MV-4-11 (cell line): ENCODE results near the gene JAKMIP2.

Experiments
- DNase-seq: peaks from one replicate; lab custom pipeline; 2025; lab: John Stamatoyannopoulos, UW

The JAKMIP2 gene

GRCh38 chr5:147697380-147697779 is 85.1 kb downstream of the JAKMIP2 start:
- DNase-seq, result no peak

- no peak for DNase-seq
These were observed 87.8 kb downstream of the JAKMIP2 start for GRCh38 chr5:147694772-147695171.

GRCh38 chr5:147693233-147693632 is 89.3 kb downstream of the JAKMIP2 start:
- DNase-seq, result no peak

GRCh38 chr5:147691130-147691529 is 91.4 kb downstream of the JAKMIP2 start:
- no peak for DNase-seq

- DNase-seq, result no peak
These were observed 91.9 kb downstream of the JAKMIP2 start for GRCh38 chr5:147690595-147690994.

GRCh38 chr5:147689426-147689825 is 93.1 kb downstream of the JAKMIP2 start:
- DNase-seq, result no peak

GRCh38 chr5:147688656-147689356 is 93.7 kb downstream of the JAKMIP2 start:
- no peak for DNase-seq

GRCh38 chr5:147687118-147687517 is 95.4 kb downstream of the JAKMIP2 start:
- DNase-seq, result no peak

- no peak for DNase-seq
These were observed 96.1 kb downstream of the JAKMIP2 start for GRCh38 chr5:147686421-147686820.

GRCh38 chr5:147685993-147686392 is 96.5 kb downstream of the JAKMIP2 start:
- no peak for DNase-seq

GRCh38 chr5:147675168-147675567 is 107.4 kb downstream of the JAKMIP2 start:
- no peak for DNase-seq

GRCh38 chr5:147674411-147674810 is 108.1 kb downstream of the JAKMIP2 start:
- DNase-seq, result no peak

GRCh38 chr5:147673791-147674190 is 108.7 kb downstream of the JAKMIP2 start:
- DNase-seq, result no peak

GRCh38 chr5:147673266-147673665 is 109.3 kb downstream of the JAKMIP2 start:
- no peak for DNase-seq

GRCh38 chr5:147671365-147671764 is 111.2 kb downstream of the JAKMIP2 start:
- DNase-seq, result no peak

GRCh38 chr5:147670815-147671214 is 111.7 kb downstream of the JAKMIP2 start:
- no peak for DNase-seq

- no peak for DNase-seq
These were observed 113.2 kb downstream of the JAKMIP2 start for GRCh38 chr5:147669169-147669869.

- no peak for DNase-seq
These were observed 114.1 kb downstream of the JAKMIP2 start for GRCh38 chr5:147668385-147668784.

- DNase-seq, result no peak
These were observed 115.2 kb downstream of the JAKMIP2 start for GRCh38 chr5:147667363-147667762.

- no peak for DNase-seq
These were observed 116.1 kb downstream of the JAKMIP2 start for GRCh38 chr5:147666419-147666818.

- no peak for DNase-seq
These were observed 121.0 kb downstream of the JAKMIP2 start for GRCh38 chr5:147661541-147661940.

GRCh38 chr5:147659166-147659929 is 123.2 kb downstream of the JAKMIP2 start:
- no peak for DNase-seq
